Measurements from ENCODE around the gene TMUB1.

Gene TMUB1

DNA sequence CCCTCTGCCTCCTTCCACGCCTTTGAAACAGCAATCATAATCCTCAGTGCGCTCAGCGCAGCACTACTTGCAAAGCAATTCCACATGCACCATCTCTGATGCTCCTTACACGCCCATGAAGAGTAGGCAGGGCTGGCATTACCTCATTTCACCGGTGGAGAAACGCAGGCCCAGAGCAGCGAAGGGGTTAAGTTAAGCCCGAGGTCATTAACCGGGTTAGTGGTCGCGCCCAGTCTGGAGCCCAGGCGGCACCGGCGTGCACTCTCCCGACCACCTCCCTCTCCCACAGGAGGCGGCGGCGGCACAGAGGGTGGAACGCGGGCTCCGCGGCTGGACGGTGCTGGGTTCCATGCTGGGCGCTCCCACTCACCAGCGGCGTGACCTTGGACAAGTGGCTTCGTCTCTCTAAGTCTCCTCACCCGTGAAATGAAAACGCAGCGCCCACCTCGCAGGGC lies 3.2 kb downstream of the TMUB1 start:
- H3K4me1 ChIP-seq (ENCODE audit: low read depth, poor library complexity, severe bottlenecking), result peaks cover 35% of the 10 kb centered on the region
- H3K27ac ChIP-seq, result peak overlapping the region; percentile 74
- peak overlapping the region; percentile 63 for H3K4me3 ChIP-seq (IDR thresholded peaks at IDR 0.05; ENCODE audit: insufficient read depth, low read depth, low read length)
- peaks cover 28% of the 10 kb centered on the region for H3K79me2 ChIP-seq (ENCODE audit: insufficient read depth, low read depth)
- no peaks in the 10 kb centered on the region for H3K27me3 ChIP-seq (ENCODE audit: insufficient read depth, low read depth)
- H4K20me1 ChIP-seq (ENCODE audit: insufficient read depth), result no peaks in the 10 kb centered on the region
- H3K9ac ChIP-seq, result peak overlapping the region; percentile 91
- no peaks in the 10 kb centered on the region for H3K36me3 ChIP-seq (ENCODE audit: insufficient read depth)
- peak overlapping the region; percentile 59 for H3K4me2 ChIP-seq
- H2AFZ ChIP-seq (ENCODE audit: low read depth), result peak overlapping the region; percentile 65
- TF ChIP-seq CTCF (conservative IDR thresholded peaks at IDR 0.05; ENCODE audit: low read depth, low read length), result no peak

DNA sequence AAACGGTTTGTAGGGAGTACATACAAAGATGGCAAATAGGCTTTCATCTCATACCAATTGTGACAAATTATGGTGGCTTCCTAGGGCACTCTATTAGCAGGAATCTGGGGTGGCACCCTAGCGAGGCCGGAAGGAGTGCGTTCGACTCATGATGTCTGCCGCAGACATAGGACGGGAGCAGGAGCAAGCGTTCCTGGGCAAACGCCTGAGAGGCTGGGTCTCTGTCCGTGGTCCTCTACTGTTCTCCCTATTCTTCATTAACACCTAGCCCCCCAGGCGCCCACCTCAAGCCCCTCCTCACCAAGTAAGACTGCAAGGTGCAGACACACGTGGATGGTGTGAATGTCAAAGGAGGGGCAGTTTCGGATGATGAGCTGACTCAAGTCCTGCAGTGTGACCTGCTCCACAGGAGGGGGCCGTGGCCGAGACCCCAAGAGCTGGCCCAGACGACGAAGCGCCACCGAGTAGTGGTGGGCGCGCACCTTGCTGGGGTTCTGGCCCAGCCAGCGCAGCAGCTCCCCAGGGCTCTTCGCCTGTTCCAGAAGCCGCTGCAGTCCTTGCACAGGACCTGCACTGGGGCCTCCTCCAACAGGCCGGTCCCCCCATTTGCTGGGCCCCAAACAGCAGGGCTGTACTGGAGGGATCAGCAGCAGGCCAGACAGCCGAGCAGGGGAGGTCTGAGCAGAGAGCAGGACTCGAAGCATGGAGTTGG lies 3.9 kb downstream of the TMUB1 start:
- H3K79me2 ChIP-seq (ENCODE audit: insufficient read depth, low read depth), result peaks cover 28% of the 10 kb centered on the region
- peaks cover 32% of the 10 kb centered on the region for H3K4me1 ChIP-seq (ENCODE audit: low read depth, poor library complexity, severe bottlenecking)
- H2AFZ ChIP-seq (ENCODE audit: low read depth), result no peak overlapping the region

DNA sequence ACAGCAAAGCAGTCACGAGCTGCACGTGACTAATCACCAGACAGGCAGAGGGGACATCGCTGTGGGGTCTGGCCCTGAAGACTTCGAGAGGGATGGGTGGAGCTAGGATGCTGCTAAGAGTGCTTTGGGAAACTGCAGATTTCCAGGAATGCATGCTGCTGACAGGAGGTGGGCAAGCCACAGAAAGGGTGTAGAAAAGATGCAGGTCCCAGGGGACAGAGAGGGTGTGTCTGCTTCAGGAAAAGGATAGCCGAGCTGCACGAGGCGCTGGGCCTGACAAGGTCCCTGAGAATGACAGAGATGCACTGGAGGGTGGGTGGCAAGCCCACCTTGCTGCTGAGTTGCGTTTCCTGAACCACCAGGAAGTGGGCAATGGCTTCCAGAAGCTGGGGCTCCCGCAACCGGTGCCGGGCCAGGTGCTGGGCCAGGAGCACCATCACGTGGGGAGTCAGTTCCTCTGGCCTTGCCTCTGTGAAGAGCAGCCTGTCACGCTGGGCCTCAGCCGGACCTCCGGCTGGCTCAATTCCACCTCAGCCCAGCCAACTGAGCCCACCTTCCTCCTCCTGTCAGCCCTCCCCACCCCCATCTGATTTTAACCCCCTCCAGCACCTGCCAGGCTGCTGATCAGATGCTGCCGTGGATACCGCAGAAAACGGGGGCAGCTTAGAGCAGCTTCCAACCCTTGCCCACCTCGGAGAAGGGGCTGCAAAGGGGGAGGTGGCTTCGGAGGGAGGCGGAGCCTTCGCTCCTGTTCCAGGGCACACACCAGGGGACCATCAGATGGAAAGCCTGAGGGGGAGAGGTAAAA lies 4.9 kb downstream of the TMUB1 start:
- no peak overlapping the region; the same call in 1 of the 2 replicates for H3K4me2 ChIP-seq
- H3K79me2 ChIP-seq (ENCODE audit: insufficient read depth, low read depth), result peaks cover 28% of the 10 kb centered on the region
- no peaks in the 10 kb centered on the region for H3K27me3 ChIP-seq (ENCODE audit: insufficient read depth, low read depth)
- H3K36me3 ChIP-seq (ENCODE audit: insufficient read depth), result no peaks in the 10 kb centered on the region
- no peak overlapping the region for H2AFZ ChIP-seq (ENCODE audit: low read depth)
- no peak for TF ChIP-seq CTCF (conservative IDR thresholded peaks at IDR 0.05; ENCODE audit: low read depth, low read length)
- H3K9ac ChIP-seq, result no peak overlapping the region
- no peaks in the 10 kb centered on the region for H4K20me1 ChIP-seq (ENCODE audit: insufficient read depth)
- H3K27ac ChIP-seq, result peak overlapping the region; percentile 28; the same call in 1 of the 2 replicates
- H3K4me1 ChIP-seq (ENCODE audit: low read depth, poor library complexity, severe bottlenecking), result peaks cover 26% of the 10 kb centered on the region
- no peak overlapping the region for H3K4me3 ChIP-seq (IDR thresholded peaks at IDR 0.05; ENCODE audit: insufficient read depth, low read depth, low read length)

More for the DNA sequence above, 3.9 kb downstream of the TMUB1 start:
- no peaks in the 10 kb centered on the region for H3K27me3 ChIP-seq (ENCODE audit: insufficient read depth, low read depth)
- no peaks in the 10 kb centered on the region for H3K36me3 ChIP-seq (ENCODE audit: insufficient read depth)
- H3K9ac ChIP-seq, result peak overlapping the region; percentile 91
- no peak for TF ChIP-seq CTCF (conservative IDR thresholded peaks at IDR 0.05; ENCODE audit: low read depth, low read length)
- peak overlapping the region; percentile 63 for H3K4me3 ChIP-seq (IDR thresholded peaks at IDR 0.05; ENCODE audit: insufficient read depth, low read depth, low read length)
- H3K27ac ChIP-seq, result peak overlapping the region; percentile 74; the same call in 1 of the 2 replicates
- no peaks in the 10 kb centered on the region for H4K20me1 ChIP-seq (ENCODE audit: insufficient read depth)
- H3K4me2 ChIP-seq, result peak overlapping the region; percentile 59

DNA sequence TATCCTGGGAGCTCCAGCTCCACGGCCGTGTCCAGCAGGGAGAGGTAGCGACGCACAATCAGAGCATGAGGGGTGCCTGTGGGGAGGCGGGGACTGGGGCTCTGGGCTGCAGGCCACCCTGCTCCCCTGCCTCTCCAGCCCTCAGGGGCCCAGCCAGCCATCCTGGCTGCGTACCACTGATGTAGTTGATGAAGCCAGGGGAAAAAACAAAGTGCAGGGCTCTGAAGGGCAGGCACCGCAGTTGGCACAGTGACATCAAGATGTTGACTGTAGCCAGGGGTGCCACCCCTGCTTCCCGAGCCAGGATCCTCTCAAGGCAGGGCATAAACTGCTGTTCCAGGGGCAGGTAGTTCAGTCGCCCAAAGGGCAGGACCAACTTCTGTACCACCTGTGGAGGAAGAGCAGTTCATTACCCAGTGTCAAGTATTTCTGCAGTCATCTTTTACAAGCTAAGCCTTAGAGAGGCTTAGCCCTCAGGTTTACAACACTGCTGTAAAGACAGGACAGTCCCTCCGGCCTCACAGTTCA lies 5.5 kb downstream of the TMUB1 start:
- Histone ChIP-seq H3K4me2 (no peak overlapping the region), H3K27ac (peak overlapping the region; percentile 28; the same call in 1 of the 2 replicates), H3K4me1 (ENCODE audit: low read depth, poor library complexity, severe bottlenecking) (peaks cover 26% of the 10 kb centered on the region)

More for the DNA sequence above, 5.5 kb downstream of the TMUB1 start:
- H3K79me2 ChIP-seq (ENCODE audit: insufficient read depth, low read depth), result peaks cover 26% of the 10 kb centered on the region
- H3K27me3 ChIP-seq (ENCODE audit: insufficient read depth, low read depth), result no peaks in the 10 kb centered on the region
- TF ChIP-seq CTCF (conservative IDR thresholded peaks at IDR 0.05; ENCODE audit: low read depth, low read length), result no peak
- H3K4me3 ChIP-seq (IDR thresholded peaks at IDR 0.05; ENCODE audit: insufficient read depth, low read depth, low read length), result no peak overlapping the region
- no peak overlapping the region for H2AFZ ChIP-seq (ENCODE audit: low read depth)
- no peak overlapping the region for H3K9ac ChIP-seq
- H3K36me3 ChIP-seq (ENCODE audit: insufficient read depth), result no peaks in the 10 kb centered on the region
- no peaks in the 10 kb centered on the region for H4K20me1 ChIP-seq (ENCODE audit: insufficient read depth)

All from KMS-11 (cell line).